Stomach (tissue), 9 donors: ENCODE measurements around the gene BRD3OS. TPM values are rescaled to one million over a fixed set of nuclear protein-coding genes. Genes with fewer than 3 reads are reported as not detected.

Experiments
- DNase-seq, 2 donors: peaks; one replicate each; pipeline versions ENCODE4 v3.0.0 to v3.0.0-alpha.2; 2013 to 2019
- H3K27ac ChIP-seq, 5 donors: fragments of 200-600 bp in 4 of 5; sonication (generic) in 4 of 5; one replicate each; pipeline ENCODE4 v1.5.1; 2013 to 2019; ENCODE audit warnings: mild to moderate bottlenecking in 1 of 5, moderate library complexity in 1 of 5
- H3K27me3 ChIP-seq, 3 donors: fragments of 200-600 bp; sonication (generic); one replicate each; pipeline ENCODE4 v1.5.1; 2017 to 2019; ENCODE audit warnings: mixed run types in 1 of 3
- H3K36me3 ChIP-seq, 4 donors: fragments of 200-600 bp; sonication (generic); 1 replicate in 3 of 4; 2 replicates in 1 of 4; pipeline ENCODE4 v1.5.1; 2016 to 2019
- H3K4me1 ChIP-seq, 4 donors: fragments of 200-600 bp; sonication (generic); one replicate each; pipeline ENCODE4 v1.5.1; 2016 to 2019
- H3K4me3 ChIP-seq, 4 donors: fragments of 200-600 bp; sonication (generic) in 3 of 4; one replicate each; pipeline ENCODE4 v1.5.1; 2016 to 2019; ENCODE audit warnings: mild to moderate bottlenecking in 1 of 4
- H3K9me3 ChIP-seq, 4 donors: fragments of 200-600 bp; sonication (generic); one replicate each; pipeline ENCODE4 v1.5.1; 2016 to 2019
- CTCF ChIP-seq, 7 experiments: fragments of 450-650 bp in 4 of 7; fragments of 200-600 bp in 3 of 7; sonication (generic) in 3 of 7; IDR thresholded peaks; one replicate each; pipeline ENCODE4 v1.5.1; 2016 to 2019; ENCODE audit warnings: antibody characterized with exemption in 7 of 7, control low read depth in 2 of 7, mild to moderate bottlenecking in 1 of 7
- EP300 ChIP-seq: sonication (generic); formaldehyde crosslinking; IDR thresholded peaks from one replicate; pipeline ENCODE4 v1.6.1; 2017; ENCODE audit warnings: antibody characterized with exemption
- POLR2A ChIP-seq, 4 donors: fragments of 450-650 bp; IDR thresholded peaks; one replicate each; pipeline ENCODE4 v1.6.1; 2016; ENCODE audit warnings: antibody characterized with exemption in 4 of 4, control low read depth in 2 of 4, mild to moderate bottlenecking in 1 of 4, moderate library complexity in 1 of 4
- POLR2AphosphoS5 ChIP-seq, 3 donors: sonication (generic); formaldehyde crosslinking; IDR thresholded peaks; one replicate each; pipeline ENCODE4 v1.6.1; 2016; ENCODE audit warnings: antibody characterized with exemption in 3 of 3
- WGBS, 5 donors: extraction: QIAGEN DNeasy Blood & Tissue Kit in 3 of 5; methylation state at CpG; one replicate each; pipeline versions ENCODE4 v1.1.5 to v1.1.7; 2013 to 2018; 5-methylcytosine and 5-hydroxymethylcytosine counted together
- intact Hi-C: fragments of 100-400 bp; cut with DNase I; formaldehyde crosslinking; loops from one replicate; pipeline ENCODE4 v1.15.1; 2023; ENCODE audit warnings: low total_unique reads
- polyA plus RNA-seq, 3 donors: library from polyadenylated mRNA; stranded (reverse); fragments of 200-250 nt; gene quantifications; one replicate each; pipeline ENCODE4 v1.2.3, GENCODE V29; 2013
- total RNA-seq, 5 donors: library from RNA; depleted of rRNA; stranded (reverse); fragments of >200 nt; gene quantifications; one replicate each; pipeline versions ENCODE4 v1.1.0 to v1.2.3, GENCODE V29; 2014 to 2016
- donor health status: healthy with polysubstance abuse.
- donor health status: Bipolar disorder and iron deficiency.
- donor health status: healthy.

The BRD3OS gene
- total and polyA plus RNA-seq, 8 donors = 2.4 to 12.0 (median 6.2) TPM; not detected in 1

- Histone ChIP-seq H3K27ac (no peak overlapping the region), H3K4me1 (peaks cover 8 to 22% (median 15%) of the 10 kb centered on the region in 4 donors), H3K9me3 (no peaks in the 10 kb centered on the region), H3K4me3 (no peak overlapping the region), H3K27me3 (no peaks in the 10 kb centered on the region), H3K36me3 (peaks cover 18 to 53% (median 46%) of the 10 kb centered on the region in 4 donors)
- intact Hi-C loops = loop anchor here (5.0 kb wide), 1 partner anchor 35 kb away; no protein-coding TSS in a partner anchor
- DNase-seq = no peak
- 86 to 96% (median 93%) methylated on average over 7 of the region's 7 CpGs for WGBS, 5 donors
- TF ChIP-seq EP300 = no peak
- TF ChIP-seq POLR2AphosphoS5 (IDR thresholded peaks at IDR 0.05) = no peak
- no peak for TF ChIP-seq POLR2A (IDR thresholded peaks at IDR 0.05)
Observed at GRCh38 chr9:134027561-134027960, 2.3 kb downstream of the BRD3OS start.

- peaks cover 23 to 58% (median 52%) of the 10 kb centered on the region in 4 donors for H3K36me3 ChIP-seq
- TF ChIP-seq EP300 (no peak), CTCF (IDR thresholded peaks at IDR 0.05) (no peak), POLR2AphosphoS5 (IDR thresholded peaks at IDR 0.05) (no peak), POLR2A (IDR thresholded peaks at IDR 0.05) (no peak)
- H3K9me3 ChIP-seq = no peaks in the 10 kb centered on the region
- 90 to 96% (median 96%) methylated on average over 9 of the region's 9 CpGs for WGBS, 5 donors
- DNase-seq = no peak
- peaks cover 8 to 22% (median 15%) of the 10 kb centered on the region in 4 donors for H3K4me1 ChIP-seq
- no peaks in the 10 kb centered on the region for H3K27me3 ChIP-seq
- H3K4me3 ChIP-seq = no peak overlapping the region
- intact Hi-C loops = loop anchor here (5.0 kb wide), 1 partner anchor 34 kb away; no protein-coding TSS in a partner anchor
- no peak overlapping the region for H3K27ac ChIP-seq
Observed at GRCh38 chr9:134028076-134028475, 2.8 kb downstream of the BRD3OS start.

GRCh38 chr9:134028575-134029247 is 3.4 kb downstream of the BRD3OS start:
- Histone ChIP-seq H3K27me3 (no peaks in the 10 kb centered on the region), H3K4me1 (peaks cover 8 to 22% (median 15%) of the 10 kb centered on the region in 4 donors), H3K36me3 (peaks cover 29 to 64% (median 58%) of the 10 kb centered on the region in 4 donors), H3K4me3 (no peak overlapping the region), H3K9me3 (no peaks in the 10 kb centered on the region), H3K27ac (no peak overlapping the region)
- intact Hi-C loops = loop anchor here (5.0 kb wide), 1 partner anchor 34 kb away; no protein-coding TSS in a partner anchor
- WGBS, 5 donors = 80 to 86% (median 86%) methylated on average over 16 to 22 of the region's 22 CpGs
- TF ChIP-seq POLR2AphosphoS5 (IDR thresholded peaks at IDR 0.05) = no peak
- no peak for DNase-seq

- no peak for DNase-seq
- H3K27me3 ChIP-seq = no peaks in the 10 kb centered on the region
- TF ChIP-seq CTCF (IDR thresholded peaks at IDR 0.05) (no peak), EP300 (no peak), POLR2AphosphoS5 (IDR thresholded peaks at IDR 0.05) (no peak), POLR2A (IDR thresholded peaks at IDR 0.05) (no peak)
- peaks cover 8 to 19% (median 15%) of the 10 kb centered on the region in 4 donors for H3K4me1 ChIP-seq
- H3K27ac ChIP-seq = no peak overlapping the region
- intact Hi-C loops = loop anchor here (5.0 kb wide), 1 partner anchor 33 kb away; no protein-coding TSS in a partner anchor
- H3K9me3 ChIP-seq = no peaks in the 10 kb centered on the region
- peaks cover 38 to 73% (median 66%) of the 10 kb centered on the region in 4 donors for H3K36me3 ChIP-seq
- WGBS, 5 donors = 87 to 91% (median 88%) methylated on average over 18 to 21 of the region's 21 CpGs
- no peak overlapping the region for H3K4me3 ChIP-seq
Observed at GRCh38 chr9:134029248-134030226, 4.3 kb downstream of the BRD3OS start.
